ENCODE measurements around the gene FLNB. TPM values are rescaled to one million over a fixed set of nuclear protein-coding genes. Genes with fewer than 3 reads are reported as not detected.

The FLNB gene
- total and polyA plus RNA-seq, 2 of the 8 experiments (the other 6 are each of a cell fraction or from before 2014, with no cell fraction given) = 72.3 to 118 TPM

GRCh38 chr3:58117561-58118181, 109.4 kb downstream of the FLNB start:
- DNase-seq (ENCODE audit: low read depth in 1 of 2, low spot score in 2 of 2) (no peak), FAIRE-seq (no peak)
- H3K18ac ChIP-seq (ENCODE audit: extremely low read depth, low read length) = no peak overlapping the region
- no peak overlapping the region for H3K4ac ChIP-seq (replicated peaks; ENCODE audit: insufficient read length, low read depth, low read length)
- no peak overlapping the region for H4K8ac ChIP-seq (ENCODE audit: extremely low read depth, insufficient read depth, low read length)
- no peaks in the 10 kb centered on the region for H3K4me1 ChIP-seq (replicated peaks in 1 of 4; ENCODE audit: control insufficient read depth in 3 of 4, insufficient read depth in 4 of 4, low read length in 3 of 4)
- H2BK15ac ChIP-seq (ENCODE audit: low read length) = no peak overlapping the region
- H2AK5ac ChIP-seq (ENCODE audit: low read depth, low read length) = no peak overlapping the region
- peaks cover 6% of the 10 kb centered on the region for H3K79me1 ChIP-seq (ENCODE audit: low read depth, low read length)
- CTCF ChIA-PET (ENCODE audit: partially characterized antibody) = interaction anchor here (0.7 to 2.2 kb wide), 3 partner anchors 46 to 238 kb away, joined by 3 to 6 read pairs (median 3); no protein-coding TSS in a partner anchor
- H3K9ac ChIP-seq (replicated peaks in 1 of 4; ENCODE audit: extremely low read depth in 1 of 4, low read depth in 3 of 4, low read length in 3 of 4) = no peak overlapping the region
- H3K79me2 ChIP-seq (ENCODE audit: control insufficient read depth in 1 of 2, insufficient read depth in 2 of 2, low read length in 2 of 2) = no peaks in the 10 kb centered on the region
- no peak overlapping the region for H2BK120ac ChIP-seq (replicated peaks; ENCODE audit: low read depth, low read length)
- H3K56ac ChIP-seq (replicated peaks; ENCODE audit: insufficient read length, low read depth, low read length) = no peak overlapping the region
- H3K4me3 ChIP-seq (ENCODE audit: extremely low read depth in 1 of 4, insufficient read depth in 2 of 4, low read depth in 3 of 4, low read length in 4 of 4) = no peak overlapping the region
- peaks cover 17 to 62% (median 39%) of the 10 kb centered on the region in 4 experiments; a peak in 7 of 8 replicates for H3K36me3 ChIP-seq (ENCODE audit: control insufficient read depth in 2 of 4, insufficient read depth in 4 of 4, low read length in 3 of 4)
- no peak overlapping the region for H4K91ac ChIP-seq (replicated peaks; ENCODE audit: insufficient read length, low read length)
- no peak overlapping the region for H2BK20ac ChIP-seq (ENCODE audit: low read length)
- no peak overlapping the region for H4K5ac ChIP-seq (ENCODE audit: insufficient read length, low read depth, low read length)
- no peak overlapping the region for H3K4me2 ChIP-seq (ENCODE audit: insufficient read depth in 1 of 2, low read depth in 2 of 2, low read length in 2 of 2)
- H3K27ac ChIP-seq (ENCODE audit: low read depth, low read length) = no peak overlapping the region
- H3K23me2 ChIP-seq (ENCODE audit: low read depth, low read length) = no peaks in the 10 kb centered on the region
- H2BK12ac ChIP-seq (ENCODE audit: low read depth, low read length) = no peak overlapping the region
- TF ChIP-seq ATF2 (IDR thresholded peaks at IDR 0.05; ENCODE audit: low read length) = no peak
- no peak for TF ChIP-seq TCF12 (IDR thresholded peaks at IDR 0.05; ENCODE audit: low read depth, low read length)
- no peak for TF ChIP-seq RBBP5 (IDR thresholded peaks at IDR 0.05; ENCODE audit: borderline replicate concordance, low read depth, low read length)
- WGBS, 2 experiments (ENCODE audit: extremely low coverage in 1 of 2, insufficient coverage in 1 of 2, insufficient read length in 1 of 2, insufficient replicate concordance in 2 of 2, low coverage in 1 of 2, low lambda C conversion rate in 2 of 2, missing lambda C conversion rate in 1 of 2) = 95% methylated on average over 14 of the region's 14 CpGs; no CpG with 5 or more reads in 1 of the 2 experiments
- no peak overlapping the region for H3K23ac ChIP-seq (ENCODE audit: insufficient read length)
- no peak overlapping the region for H3K14ac ChIP-seq (ENCODE audit: insufficient read length)
- H3K27me3 ChIP-seq (replicated peaks in 1 of 4; ENCODE audit: control insufficient read depth in 3 of 4, extremely low read depth in 1 of 4, insufficient read depth in 3 of 4, low read length in 3 of 4) = no peaks in the 10 kb centered on the region
- H2AFZ ChIP-seq (ENCODE audit: low read length) = no peak overlapping the region
- no peaks in the 10 kb centered on the region for H3K9me3 ChIP-seq (ENCODE audit: insufficient read depth in 2 of 2, low read depth in 1 of 2, low read length in 1 of 2)
- POLR2A ChIA-PET (ENCODE audit: partially characterized antibody) = no interaction called here
- H2BK5ac ChIP-seq (ENCODE audit: low read depth, low read length) = no peak overlapping the region
- peaks cover 2 to 3% of the 10 kb centered on the region in 2 experiments for H4K20me1 ChIP-seq (replicated peaks in 1 of 2; ENCODE audit: control insufficient read depth in 1 of 2, insufficient read depth in 2 of 2, low read length in 2 of 2)
